Stimulated activated CD8-positive, alpha-beta memory T cell treated with anti-CD3 and anti-CD28 coated beads, Interleukin-7, amount 100 ng/mL, for 24 hours (primary cell): ENCODE data around the gene HELLS.
"Not testable (repeated sequence)": the region's sequence is repeated elsewhere in the genome, so short reads cannot be mapped to it uniquely, and the experiment has no call there.

ENCODE experiments used
- DNase-seq: peaks from one replicate; pipeline ENCODE4 v3.0.0-alpha.2; 2020; ENCODE audit warnings: low read depth

The HELLS gene

DNA sequence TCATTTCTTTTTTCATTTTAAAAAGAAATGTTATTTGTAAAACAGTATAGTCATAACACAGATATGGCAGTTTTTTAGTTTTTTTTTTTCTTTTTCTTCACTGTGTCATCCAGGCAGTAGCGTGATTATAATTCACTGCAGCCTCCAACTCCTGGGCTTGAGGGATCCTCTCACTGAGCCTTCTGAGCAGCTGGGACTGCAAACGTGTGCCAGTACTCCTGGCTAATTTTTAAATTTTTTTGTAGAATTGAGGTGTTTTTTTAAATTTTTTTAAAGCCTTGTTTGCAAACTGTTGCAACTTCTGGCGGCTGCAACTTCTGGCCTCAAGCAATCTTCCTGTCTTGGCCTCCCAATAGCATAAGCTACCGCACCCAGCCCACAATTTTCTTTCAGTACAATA lies 63.0 kb downstream of the HELLS start:
- DNase-seq = no peak

DNA sequence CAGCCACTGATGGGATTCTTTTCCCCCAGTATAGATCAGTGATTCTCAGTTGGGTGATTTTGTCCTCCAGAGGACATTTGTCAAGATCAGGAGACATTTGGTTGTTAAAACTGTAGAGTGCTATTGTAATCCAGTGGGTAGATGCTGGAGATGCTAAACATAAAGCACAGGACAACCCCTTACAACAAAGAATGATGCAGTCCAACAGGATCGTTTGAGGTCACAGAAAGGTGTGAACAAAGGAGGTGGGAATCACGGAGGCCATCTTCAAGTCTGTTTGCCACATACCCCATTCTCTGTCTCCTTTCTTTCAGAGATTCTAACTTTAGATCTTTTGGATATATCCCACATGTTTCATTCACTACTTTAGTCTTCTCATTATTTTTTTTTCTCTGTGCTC lies 69.0 kb downstream of the HELLS start:
- no peak for DNase-seq

DNA sequence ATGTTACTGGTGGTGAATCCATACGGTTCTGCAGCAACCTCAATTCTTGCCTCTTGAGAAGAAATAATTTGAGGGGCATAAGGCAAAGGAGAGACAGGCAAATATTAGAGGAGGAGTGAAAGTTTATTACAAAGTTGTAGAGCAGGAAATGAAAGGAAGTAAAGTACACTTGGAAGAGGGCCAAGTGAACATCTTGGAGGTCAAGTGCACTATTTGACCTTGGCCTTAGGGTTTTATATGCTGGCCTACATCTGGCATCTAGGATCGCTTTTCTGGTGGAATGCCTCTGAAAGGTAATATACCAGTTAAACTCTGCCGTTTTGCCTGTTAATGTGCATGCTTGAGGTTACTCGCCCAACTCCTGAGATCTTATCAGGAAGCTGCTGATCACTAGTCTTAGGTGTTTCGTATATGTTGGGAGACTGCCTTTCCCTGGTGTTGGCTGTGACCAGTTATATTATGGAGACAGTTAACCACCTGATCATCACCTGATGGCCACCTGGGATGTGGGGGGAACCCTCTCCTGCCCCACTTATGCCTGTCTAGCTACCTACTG lies 71.9 kb downstream of the HELLS start:
- no peak for DNase-seq

- no peak for DNase-seq
Measured at GRCh38 chr10:94622666-94623205, 77.1 kb downstream of the HELLS start.

GRCh38 chr10:94623572-94623971 lies 78.0 kb downstream of the HELLS start:
- no peak for DNase-seq

- DNase-seq = no peak
Measured at GRCh38 chr10:94626476-94626875, 80.9 kb downstream of the HELLS start.

- no peak for DNase-seq
Measured at GRCh38 chr10:94627511-94627910, 81.9 kb downstream of the HELLS start.

DNA sequence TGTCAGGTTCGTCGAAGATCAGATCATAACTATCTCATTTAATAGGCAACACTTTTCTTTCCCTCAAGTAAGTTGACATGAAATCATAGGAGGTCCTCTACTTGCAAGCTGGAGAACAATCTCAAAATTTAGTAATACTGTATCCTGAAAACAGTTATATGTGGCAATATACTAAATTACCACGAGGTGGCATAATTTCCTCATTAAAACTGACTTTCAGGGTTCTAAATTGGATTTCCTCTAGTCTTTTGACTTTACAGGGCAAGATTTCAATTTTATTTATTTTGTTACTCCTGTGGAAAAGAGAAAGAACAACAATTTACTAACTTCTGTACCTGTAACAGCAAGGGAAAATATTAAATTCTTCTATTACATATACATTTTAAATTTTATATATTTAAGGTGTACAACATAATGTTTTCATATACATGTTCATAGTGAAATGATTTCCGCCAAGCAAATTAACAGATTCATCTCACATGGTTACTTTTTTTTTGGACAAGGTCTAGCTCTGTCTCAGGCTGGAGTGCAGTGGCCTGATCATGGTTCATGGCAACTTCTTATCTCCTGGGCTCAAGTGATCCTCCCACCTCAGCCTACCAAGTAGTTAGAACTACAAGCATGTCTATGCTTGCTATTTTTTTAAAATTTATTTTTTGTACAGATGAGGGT lies 84.6 kb downstream of the HELLS start:
- no peak for DNase-seq

GRCh38 chr10:94631077-94631875 lies 85.7 kb downstream of the HELLS start:
- DNase-seq = no peak

GRCh38 chr10:94632954-94633353 lies 87.4 kb downstream of the HELLS start:
- no peak for DNase-seq

DNA sequence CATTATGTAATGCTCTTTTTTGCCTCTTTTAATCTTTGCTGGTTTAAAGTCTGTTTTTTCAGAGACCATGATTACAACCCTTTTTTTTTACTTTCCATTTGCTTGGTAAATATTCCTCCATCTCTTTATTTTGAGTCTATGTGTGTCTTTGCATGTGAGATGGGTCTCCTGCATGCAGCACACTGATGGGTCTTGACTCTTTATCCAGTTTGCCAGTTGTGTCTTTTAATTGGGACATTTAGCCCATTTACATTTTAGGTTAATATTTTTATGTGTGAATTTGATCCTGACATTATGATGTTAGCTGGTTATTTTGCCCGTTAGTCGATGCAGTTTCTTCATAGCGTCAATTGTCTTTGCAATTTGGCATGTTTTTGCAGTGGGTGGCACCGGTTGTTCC lies 92.5 kb downstream of the HELLS start:
- not testable (repeated sequence) for DNase-seq

- DNase-seq = no peak
Measured at GRCh38 chr10:94639902-94640301, 94.3 kb downstream of the HELLS start.

- no peak for DNase-seq
Measured at GRCh38 chr10:94640562-94640961, 95.0 kb downstream of the HELLS start.

DNA sequence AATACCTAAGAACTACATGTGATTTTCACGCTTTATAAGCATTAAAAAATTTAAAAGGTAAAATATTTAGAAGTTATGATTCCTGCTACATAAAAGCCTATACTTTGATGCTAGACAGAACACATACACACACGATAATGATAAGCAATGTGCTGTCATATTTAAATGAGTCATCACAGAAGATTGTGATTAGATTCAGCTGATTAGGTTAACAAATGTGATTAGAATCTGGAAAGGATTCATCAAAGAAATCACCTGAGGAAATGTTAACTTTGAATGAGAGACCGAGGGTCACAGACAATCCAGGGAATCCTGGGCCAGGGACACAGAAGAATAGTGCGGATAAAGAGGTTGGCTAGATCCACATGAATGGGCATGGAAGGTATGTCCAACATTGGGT lies 95.9 kb downstream of the HELLS start:
- no peak for DNase-seq

GRCh38 chr10:94644352-94644751 lies 98.8 kb downstream of the HELLS start:
- DNase-seq = no peak

- no peak for DNase-seq
Measured at GRCh38 chr10:94645285-94645684, 99.7 kb downstream of the HELLS start.
